ENCODE data around the gene RGL3.
"Not testable (repeated sequence)": the region's sequence is repeated elsewhere in the genome, so short reads cannot be mapped to it uniquely, and the experiment has no call there.

The RGL3 gene

DNA sequence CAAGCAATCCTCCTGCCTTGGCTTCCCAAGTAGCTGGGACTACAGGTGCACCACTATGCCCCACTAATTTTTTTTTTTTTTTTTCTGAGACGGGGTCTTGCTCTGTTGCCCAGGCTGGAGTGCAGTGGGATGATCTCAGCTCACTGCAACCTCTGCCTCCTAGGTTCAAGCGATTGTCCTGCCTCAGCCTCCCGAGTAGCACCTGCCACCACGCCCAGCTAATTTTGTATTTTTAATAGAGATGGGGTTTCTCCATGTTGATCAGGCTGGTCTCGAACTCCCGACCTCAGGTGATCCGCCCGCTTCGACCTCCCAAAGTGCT lies 36.1 kb upstream of the RGL3 start:
- not testable (repeated sequence) for H3K27ac Mint-ChIP-seq (ENCODE audit: low read depth); H3K4me3 Mint-ChIP-seq; DNase-seq (ENCODE audit: low spot score in 2 of 2); H3K36me3 Mint-ChIP-seq (ENCODE audit: insufficient read depth); H3K9me3 Mint-ChIP-seq; ATAC-seq (replicated peaks; ENCODE audit: extremely low read depth, poor library complexity, severe bottlenecking); H3K4me1 Mint-ChIP-seq
- peaks cover 17% of the 10 kb centered on the region for H3K27me3 Mint-ChIP-seq

DNA sequence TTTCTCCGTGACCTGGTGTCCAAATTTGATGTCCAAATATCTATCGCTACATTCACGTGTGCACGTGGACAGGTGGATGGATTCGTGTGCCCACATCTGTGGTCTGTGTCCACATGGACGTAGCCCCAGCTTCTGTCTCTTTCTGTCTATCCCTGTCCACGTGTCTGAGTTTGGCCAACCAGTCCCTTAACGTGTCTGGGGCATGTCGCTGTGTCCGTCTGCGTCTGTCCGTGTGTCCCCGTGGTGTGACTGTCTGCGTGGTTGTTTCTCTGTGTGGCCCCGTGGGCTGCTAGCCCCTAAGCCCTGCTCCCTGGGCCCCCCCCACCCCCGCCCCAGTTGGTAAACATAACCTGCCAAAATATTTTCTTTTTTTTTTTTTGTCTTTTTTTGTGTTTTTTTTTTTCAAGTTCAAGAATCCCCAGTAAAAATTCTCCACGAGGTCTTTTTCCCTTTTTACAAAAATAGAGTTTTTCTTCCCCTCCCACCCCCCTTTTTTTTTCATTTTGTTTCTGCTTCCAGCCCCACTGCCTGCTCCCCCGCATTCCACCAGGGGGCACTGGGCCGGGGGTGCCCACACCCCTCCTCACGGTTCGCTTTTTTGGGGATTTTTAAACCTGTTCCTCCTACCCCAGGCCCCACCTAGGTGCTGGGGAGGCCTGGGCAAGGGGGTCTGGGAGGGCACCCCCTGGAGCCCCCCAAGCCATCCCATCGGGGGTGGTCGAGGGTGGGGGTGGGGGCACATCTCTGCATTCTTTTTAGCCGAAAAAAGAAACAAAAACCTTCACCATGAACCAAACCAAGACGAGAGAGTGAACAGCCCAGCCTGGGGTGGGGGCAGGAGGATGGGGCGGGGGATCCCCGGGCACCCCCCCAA lies 34.6 kb upstream of the RGL3 start:
- DNase-seq (ENCODE audit: low spot score in 2 of 2): no peak
- no peak for ATAC-seq (replicated peaks; ENCODE audit: extremely low read depth, poor library complexity, severe bottlenecking)

DNA sequence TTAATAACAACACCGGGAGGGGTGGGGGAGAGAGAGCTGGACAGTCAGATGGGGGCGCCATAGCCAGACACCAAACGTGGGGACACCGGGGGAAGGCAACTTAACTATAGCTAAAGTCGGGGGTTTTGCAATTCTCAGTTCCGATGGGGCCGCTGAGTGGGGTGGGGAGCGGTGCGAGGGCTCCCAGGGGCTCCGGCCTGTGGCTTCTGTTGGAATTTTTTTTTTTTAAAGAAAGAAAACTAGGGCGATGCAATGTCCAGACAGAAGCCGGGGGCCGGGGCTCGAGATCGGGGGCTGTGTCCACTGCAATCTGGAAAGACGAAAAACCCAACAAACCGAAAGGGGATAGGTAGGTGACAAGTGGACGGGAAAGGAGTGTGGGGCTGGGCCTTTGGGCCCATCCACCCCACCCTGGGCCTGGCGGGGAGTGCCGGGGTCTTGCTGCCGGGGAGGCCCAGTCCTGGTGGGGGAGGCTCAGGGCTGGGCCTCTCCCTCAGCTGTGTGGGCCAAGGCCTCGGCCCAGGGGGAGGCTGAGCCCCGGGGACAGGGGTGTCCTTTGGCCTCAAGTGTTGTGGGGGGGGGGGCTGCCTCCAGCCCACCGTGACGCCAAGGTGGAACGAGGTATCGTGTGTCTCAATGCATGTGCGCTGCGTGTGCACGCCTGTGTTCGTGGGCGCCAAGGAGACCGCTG lies 33.7 kb upstream of the RGL3 start:
- H3K36me3 Mint-ChIP-seq (ENCODE audit: insufficient read depth): peaks cover 4% of the 10 kb centered on the region
- H3K4me1 Mint-ChIP-seq: no peaks in the 10 kb centered on the region
- DNase-seq (ENCODE audit: low spot score in 2 of 2) (no peak), ATAC-seq (replicated peaks; ENCODE audit: extremely low read depth, poor library complexity, severe bottlenecking) (no peak)
- H3K9me3 Mint-ChIP-seq: no peaks in the 10 kb centered on the region
- no peaks in the 10 kb centered on the region for H3K27me3 Mint-ChIP-seq
- no peak overlapping the region for H3K4me3 Mint-ChIP-seq
- H3K27ac Mint-ChIP-seq (ENCODE audit: low read depth): no peak overlapping the region

More for the DNA sequence above, 34.6 kb upstream of the RGL3 start:
- Mint-ChIP-seq H3K4me3 (no peak overlapping the region), H3K9me3 (no peaks in the 10 kb centered on the region), H3K27ac (ENCODE audit: low read depth) (no peak overlapping the region), H3K27me3 (peaks cover 8% of the 10 kb centered on the region), H3K36me3 (ENCODE audit: insufficient read depth) (peaks cover 6% of the 10 kb centered on the region), H3K4me1 (no peaks in the 10 kb centered on the region)

DNA sequence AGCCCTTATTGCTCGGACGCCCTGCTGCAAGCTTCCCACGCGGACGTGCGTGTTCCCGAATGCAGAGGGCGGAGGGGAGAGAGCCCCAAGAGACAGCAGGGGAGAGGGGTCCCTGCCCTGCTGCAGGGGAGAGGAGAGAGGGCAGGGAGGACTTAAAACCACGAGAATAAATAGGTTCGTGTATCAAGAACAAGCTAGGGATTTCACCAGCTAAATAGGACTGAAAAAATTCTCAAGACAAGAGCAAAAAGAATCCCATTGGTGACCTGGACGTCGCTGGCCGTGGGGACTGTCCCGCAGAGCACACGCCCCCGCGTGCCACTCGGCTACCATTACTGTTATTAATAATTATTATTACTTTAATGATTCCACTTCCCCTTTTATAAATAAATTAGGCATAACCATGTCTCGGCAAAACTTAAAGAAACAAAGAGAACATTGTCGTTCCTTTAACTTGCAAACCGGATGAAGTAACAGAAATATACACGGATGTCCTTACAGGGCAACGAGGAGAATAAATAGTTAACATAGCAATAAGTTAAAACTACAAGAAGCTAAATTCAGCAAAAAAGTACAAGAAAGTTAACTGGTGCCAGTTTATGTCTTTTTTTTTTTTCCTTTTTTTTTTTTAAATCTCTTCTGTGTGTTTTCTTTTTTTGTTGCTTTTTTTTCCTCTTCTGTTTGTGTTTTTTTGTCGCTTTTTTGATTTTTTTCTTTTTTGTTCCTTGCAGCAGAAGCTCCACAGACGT lies 32.9 kb upstream of the RGL3 start:
- Mint-ChIP-seq H3K27me3 (no peaks in the 10 kb centered on the region), H3K4me1 (no peaks in the 10 kb centered on the region), H3K4me3 (no peak overlapping the region), H3K27ac (ENCODE audit: low read depth) (no peak overlapping the region), H3K9me3 (no peaks in the 10 kb centered on the region), H3K36me3 (ENCODE audit: insufficient read depth) (peaks cover 5% of the 10 kb centered on the region)
- no peak for DNase-seq (ENCODE audit: low spot score in 2 of 2)
- ATAC-seq (replicated peaks; ENCODE audit: extremely low read depth, poor library complexity, severe bottlenecking): no peak

DNA sequence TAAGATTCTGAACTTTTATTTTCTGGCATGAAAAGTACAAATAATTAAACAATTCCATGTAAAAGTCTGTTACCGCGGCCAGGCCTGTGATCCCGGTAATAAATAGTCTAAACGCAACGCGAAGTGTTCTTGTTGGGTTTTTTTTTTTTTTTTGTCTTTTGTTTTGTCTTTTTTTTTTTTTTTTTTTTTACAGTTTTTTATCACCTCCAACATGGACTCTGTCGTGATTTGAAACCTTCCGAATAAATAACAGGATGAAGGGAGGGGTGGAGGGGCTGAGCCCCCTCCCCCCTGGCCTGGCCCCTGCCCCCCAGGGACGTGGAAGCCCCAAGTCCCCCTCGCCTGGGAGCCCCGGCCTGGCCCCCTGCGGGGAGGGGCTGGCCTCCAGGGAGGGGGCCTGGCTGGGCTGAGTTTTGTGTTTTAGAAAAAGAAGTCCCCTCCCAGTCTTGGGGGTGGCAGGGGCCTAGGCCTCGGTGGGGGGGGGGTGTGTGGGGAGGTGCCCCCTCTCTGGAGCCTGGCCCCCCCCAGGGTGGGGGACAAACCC lies 32.3 kb upstream of the RGL3 start:
- H3K27ac Mint-ChIP-seq (ENCODE audit: low read depth): no peak overlapping the region
- ATAC-seq (replicated peaks; ENCODE audit: extremely low read depth, poor library complexity, severe bottlenecking) (no peak), DNase-seq (ENCODE audit: low spot score in 2 of 2) (no peak)
- H3K4me1 Mint-ChIP-seq: no peaks in the 10 kb centered on the region
- H3K9me3 Mint-ChIP-seq: no peaks in the 10 kb centered on the region
- no peaks in the 10 kb centered on the region for H3K27me3 Mint-ChIP-seq
- peaks cover 7% of the 10 kb centered on the region for H3K36me3 Mint-ChIP-seq (ENCODE audit: insufficient read depth)
- H3K4me3 Mint-ChIP-seq: no peak overlapping the region

DNA sequence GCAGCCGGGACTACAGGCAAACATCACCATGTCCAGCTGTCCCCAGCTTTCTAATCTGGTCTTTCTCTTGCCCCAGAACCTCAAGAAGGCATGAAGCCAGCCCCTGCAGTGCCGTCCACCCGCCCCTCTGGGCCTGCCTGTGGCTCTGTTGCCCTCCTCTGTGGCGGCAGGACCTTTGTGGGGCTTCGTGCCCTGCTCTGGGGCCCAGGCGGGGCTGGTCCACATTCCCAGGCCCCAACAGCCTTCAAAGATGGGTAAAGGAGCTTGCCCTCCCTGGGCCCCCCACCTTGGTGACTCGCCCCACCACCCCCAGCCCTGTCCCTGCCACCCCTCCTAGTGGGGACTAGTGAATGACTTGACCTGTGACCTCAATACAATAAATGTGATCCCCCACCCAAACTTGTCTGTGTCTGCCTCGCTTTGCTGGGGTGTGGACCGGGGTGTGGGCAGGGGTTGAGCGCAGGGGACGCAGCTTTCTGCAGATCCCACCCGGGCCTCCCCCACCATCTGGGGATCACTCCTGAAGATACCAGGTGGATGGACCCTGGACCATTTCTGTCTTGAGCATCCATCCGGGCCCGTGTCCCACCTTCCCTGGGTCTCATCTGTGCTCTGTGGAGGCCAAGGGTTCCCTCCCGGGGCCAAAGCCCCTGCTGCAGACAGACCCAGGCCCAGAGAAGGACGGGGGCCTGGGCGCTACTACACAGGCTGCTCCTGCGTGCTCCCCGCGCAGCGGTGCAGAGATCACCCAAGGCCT lies 31.6 kb upstream of the RGL3 start:
- Mint-ChIP-seq H3K27me3 (no peaks in the 10 kb centered on the region), H3K27ac (ENCODE audit: low read depth) (no peak overlapping the region), H3K4me1 (no peaks in the 10 kb centered on the region), H3K36me3 (ENCODE audit: insufficient read depth) (peaks cover 7% of the 10 kb centered on the region), H3K4me3 (no peak overlapping the region), H3K9me3 (no peaks in the 10 kb centered on the region)
- DNase-seq (ENCODE audit: low spot score in 2 of 2): no peak
- no peak for ATAC-seq (replicated peaks; ENCODE audit: extremely low read depth, poor library complexity, severe bottlenecking)

DNA sequence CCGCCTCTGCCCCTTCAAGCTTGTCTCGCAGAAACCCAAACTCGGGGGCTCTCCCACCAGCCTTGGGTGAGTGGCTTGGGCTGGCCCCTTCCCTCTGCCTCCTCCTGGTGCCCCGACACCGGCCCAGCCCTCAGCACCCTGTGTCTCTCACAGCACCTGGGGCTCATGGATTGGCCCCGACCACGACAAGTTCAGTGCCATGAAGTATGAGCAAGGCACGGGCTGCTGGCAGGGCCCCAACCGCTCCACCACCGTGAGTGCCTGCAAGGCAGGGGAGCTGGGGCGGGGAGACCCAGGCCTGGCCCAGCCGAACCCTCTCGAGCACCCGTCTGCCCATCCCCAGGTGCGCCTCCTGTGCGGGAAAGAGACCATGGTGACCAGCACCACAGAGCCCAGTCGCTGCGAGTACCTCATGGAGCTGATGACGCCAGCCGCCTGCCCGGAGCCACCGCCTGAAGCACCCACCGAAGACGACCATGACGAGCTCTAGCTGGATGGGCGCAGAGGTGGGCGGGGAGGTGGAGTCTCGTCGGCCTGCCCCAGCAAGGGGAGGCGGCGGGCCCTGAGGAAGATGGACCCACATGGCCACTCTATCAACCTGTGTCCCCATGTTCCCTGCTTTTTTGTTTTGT lies 29.9 kb upstream of the RGL3 start:
- H3K27me3 Mint-ChIP-seq: no peaks in the 10 kb centered on the region

DNA sequence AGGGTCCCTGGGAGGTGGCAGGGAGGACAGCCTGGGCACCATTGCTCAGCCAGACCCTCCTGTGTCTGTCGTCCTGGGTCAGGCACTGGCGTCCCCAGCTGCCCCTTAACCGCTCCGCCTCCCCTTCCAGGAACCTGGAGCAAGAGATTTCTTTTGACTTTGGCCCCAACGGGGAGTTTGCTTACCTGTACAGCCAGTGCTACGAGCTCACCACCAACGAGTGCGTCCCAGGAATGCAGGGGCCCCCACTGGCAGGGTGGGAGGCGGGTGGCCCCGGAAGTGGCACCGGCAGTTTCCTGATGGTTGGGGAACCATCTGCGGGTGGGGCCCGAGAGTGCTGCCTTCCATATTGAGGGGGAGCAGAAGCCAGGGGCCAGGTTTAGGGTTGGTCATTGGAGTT lies 29.3 kb upstream of the RGL3 start:
- H3K4me1 Mint-ChIP-seq: peaks cover 7% of the 10 kb centered on the region
- no peak overlapping the region for H3K4me3 Mint-ChIP-seq
- no peaks in the 10 kb centered on the region for H3K9me3 Mint-ChIP-seq
- no peak overlapping the region for H3K27ac Mint-ChIP-seq (ENCODE audit: low read depth)
- DNase-seq (ENCODE audit: low spot score in 2 of 2): no peak
- peaks cover 14% of the 10 kb centered on the region for H3K36me3 Mint-ChIP-seq (ENCODE audit: insufficient read depth)
- no peaks in the 10 kb centered on the region for H3K27me3 Mint-ChIP-seq
- no peak for ATAC-seq (replicated peaks; ENCODE audit: extremely low read depth, poor library complexity, severe bottlenecking)

More for the DNA sequence above, 29.9 kb upstream of the RGL3 start:
- no peak for ATAC-seq (replicated peaks; ENCODE audit: extremely low read depth, poor library complexity, severe bottlenecking)
- Mint-ChIP-seq H3K4me3 (no peak overlapping the region), H3K4me1 (peaks cover 7% of the 10 kb centered on the region), H3K9me3 (no peaks in the 10 kb centered on the region), H3K36me3 (ENCODE audit: insufficient read depth) (peaks cover 12% of the 10 kb centered on the region), H3K27ac (ENCODE audit: low read depth) (no peak overlapping the region)
- no peak for DNase-seq (ENCODE audit: low spot score in 2 of 2)

DNA sequence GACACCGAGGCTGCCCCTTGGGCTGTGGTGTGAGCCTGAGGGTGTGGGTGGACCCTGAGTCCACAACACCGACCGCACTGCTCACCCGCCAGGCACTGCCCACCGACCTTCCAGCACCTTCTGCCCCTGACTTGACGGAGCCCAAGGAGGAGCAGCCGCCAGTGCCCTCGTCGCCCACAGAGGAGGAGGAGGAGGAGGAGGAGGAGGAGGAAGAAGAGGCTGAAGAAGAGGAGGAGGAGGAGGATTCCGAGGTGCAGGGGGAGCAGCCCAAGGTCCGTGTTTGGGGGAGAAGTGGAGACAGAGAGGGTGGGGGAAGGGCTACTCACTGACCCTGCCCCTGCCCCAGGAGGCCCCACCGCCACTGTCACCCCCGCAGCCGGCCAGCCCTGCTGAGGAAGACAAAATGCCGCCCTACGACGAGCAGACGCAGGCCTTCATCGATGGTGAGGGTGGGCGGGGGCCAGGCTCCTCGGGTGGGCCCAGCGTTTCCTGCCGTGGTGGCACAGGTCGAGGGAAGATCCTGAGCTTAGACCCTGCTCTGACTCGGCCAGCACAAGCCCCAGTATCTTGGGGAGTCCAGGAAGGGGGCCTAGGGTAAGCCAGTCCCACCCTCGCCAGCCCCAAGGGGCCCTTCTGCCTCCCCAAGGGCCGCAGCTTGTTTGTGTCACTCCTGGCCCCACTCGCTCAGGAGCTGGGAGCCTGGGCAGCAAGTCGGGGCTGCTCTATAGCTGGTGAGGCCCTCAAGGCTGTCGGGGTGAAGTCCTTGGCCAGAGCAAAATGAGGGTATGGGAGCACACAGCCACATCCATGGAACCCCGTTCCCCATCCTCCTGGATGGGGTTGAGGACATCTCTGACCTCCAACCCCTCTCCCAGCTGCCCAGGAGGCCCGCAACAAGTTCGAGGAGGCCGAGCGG lies 28.5 kb upstream of the RGL3 start:
- ATAC-seq (replicated peaks; ENCODE audit: extremely low read depth, poor library complexity, severe bottlenecking): no peak
- Mint-ChIP-seq H3K4me3 (no peak overlapping the region), H3K9me3 (no peaks in the 10 kb centered on the region), H3K27me3 (no peaks in the 10 kb centered on the region), H3K4me1 (peaks cover 7% of the 10 kb centered on the region), H3K27ac (ENCODE audit: low read depth) (no peak overlapping the region), H3K36me3 (ENCODE audit: insufficient read depth) (peaks cover 21% of the 10 kb centered on the region)
- DNase-seq (ENCODE audit: low spot score in 2 of 2): no peak

DNA sequence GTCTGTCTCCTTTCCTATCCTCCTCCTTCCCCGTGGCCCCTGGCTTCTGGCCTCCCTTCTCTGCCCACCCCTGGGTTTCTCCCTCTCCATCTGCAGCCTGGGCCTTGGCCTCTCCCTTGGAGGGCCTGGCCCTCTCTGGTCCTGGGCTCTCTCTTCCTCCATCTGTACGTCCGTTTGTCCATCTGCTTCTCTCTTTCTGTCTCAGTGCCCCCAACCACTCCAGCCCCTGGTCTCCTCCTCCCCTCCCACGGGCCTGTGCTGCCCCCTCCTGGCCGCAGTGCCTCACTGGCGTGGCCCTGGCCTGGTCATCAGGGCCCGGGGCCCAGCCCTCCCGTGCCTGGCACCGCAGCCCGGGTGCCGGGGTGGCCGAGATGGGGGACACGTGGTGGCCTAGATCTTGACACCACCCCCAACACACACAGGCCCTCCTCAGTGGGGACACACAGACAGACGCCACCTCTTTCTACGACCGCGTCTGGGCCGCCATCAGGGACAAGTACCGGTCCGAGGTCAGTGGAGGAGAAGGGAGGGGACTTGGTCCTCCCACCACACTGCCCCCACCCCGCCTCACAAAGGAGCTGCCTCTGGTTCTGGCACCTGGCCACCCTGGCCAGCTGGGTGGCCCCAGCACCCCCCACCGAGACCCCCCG lies 27.7 kb upstream of the RGL3 start:
- H3K4me1 Mint-ChIP-seq: peaks cover 12% of the 10 kb centered on the region
- H3K9me3 Mint-ChIP-seq: no peaks in the 10 kb centered on the region
- peaks cover 26% of the 10 kb centered on the region for H3K36me3 Mint-ChIP-seq (ENCODE audit: insufficient read depth)
- peak overlapping the region; percentile 64 for H3K27ac Mint-ChIP-seq (ENCODE audit: low read depth)
- H3K4me3 Mint-ChIP-seq: no peak overlapping the region
- no peak for ATAC-seq (replicated peaks; ENCODE audit: extremely low read depth, poor library complexity, severe bottlenecking)
- peak in 1 of 2 donors; percentile 25 for DNase-seq (ENCODE audit: low spot score in 2 of 2)
- H3K27me3 Mint-ChIP-seq: no peaks in the 10 kb centered on the region

DNA sequence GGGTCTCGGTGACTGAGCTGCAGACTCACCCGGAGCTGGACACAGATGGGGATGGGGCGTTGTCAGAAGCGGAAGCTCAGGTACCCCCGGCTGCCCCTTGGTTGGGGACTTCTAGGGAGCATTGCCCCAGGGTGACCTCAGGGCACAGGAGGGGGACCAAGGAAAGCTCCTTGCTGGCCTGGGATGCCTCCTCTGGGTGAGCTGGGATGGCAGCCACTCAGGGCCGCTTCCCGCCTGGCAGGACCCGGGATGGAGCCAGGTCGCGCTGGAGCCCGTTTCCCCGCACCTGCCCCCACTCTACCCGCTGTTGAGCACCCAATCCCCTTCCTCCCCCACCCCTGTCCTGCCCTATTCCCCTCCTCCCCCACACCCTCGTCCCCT lies 27.1 kb upstream of the RGL3 start:
- H3K27ac Mint-ChIP-seq (ENCODE audit: low read depth): peak overlapping the region; percentile 64
- H3K4me1 Mint-ChIP-seq: peaks cover 18% of the 10 kb centered on the region
- DNase-seq (ENCODE audit: low spot score in 2 of 2) (no peak), ATAC-seq (replicated peaks; ENCODE audit: extremely low read depth, poor library complexity, severe bottlenecking) (no peak)
- H3K4me3 Mint-ChIP-seq: no peak overlapping the region
- no peaks in the 10 kb centered on the region for H3K9me3 Mint-ChIP-seq
- H3K36me3 Mint-ChIP-seq (ENCODE audit: insufficient read depth): peaks cover 30% of the 10 kb centered on the region
- H3K27me3 Mint-ChIP-seq: no peaks in the 10 kb centered on the region
